Fibroblast of the conjunctiva (primary cell): ENCODE data around the gene CACNB1.
"Not testable (repeated sequence)": the region's sequence is repeated elsewhere in the genome, so short reads cannot be mapped to it uniquely, and the experiment has no call there.

Source experiments
- DNase-seq: peaks from one replicate; pipeline ENCODE4 v3.0.0-alpha.2; 2010; ENCODE audit warnings: low read depth

CACNB1 gene

DNA sequence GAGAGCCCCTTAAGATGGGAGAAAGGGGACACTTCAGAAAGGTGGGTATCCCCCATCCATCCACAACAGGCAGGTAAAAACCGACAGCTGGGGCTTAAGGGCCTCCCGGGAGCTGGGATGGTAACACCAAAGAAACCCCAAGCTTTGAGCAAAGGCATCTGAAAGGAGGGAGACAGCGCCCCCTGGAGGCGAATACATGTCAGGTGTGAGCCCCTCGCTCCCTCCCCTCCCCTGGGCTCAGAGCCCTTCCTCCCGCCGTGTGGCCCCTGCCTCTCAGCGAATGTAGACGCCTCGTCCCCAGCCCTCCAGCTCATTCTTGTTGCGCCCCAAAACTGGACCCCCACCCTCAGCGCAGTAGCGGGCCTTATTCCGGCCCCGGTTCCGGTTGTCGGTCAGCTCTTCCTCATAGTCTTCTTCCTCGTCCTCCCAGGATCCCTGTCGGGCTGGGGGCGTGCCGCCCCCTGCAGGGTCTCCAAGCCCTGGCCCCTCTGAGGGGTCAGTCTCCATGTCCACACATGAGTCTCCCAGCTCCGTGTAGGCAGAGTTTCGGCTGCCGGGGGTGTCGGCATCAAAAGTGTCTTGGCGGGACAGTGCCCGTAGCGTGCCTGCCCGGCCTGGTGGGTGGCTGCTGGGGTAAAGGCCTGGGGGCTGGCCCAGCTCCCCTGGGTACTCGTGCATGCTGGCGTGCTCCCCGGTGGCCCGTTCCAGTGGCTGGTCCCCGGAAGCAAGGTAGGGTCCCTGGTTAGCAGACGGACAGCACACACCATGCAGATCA, 22.4 kb downstream of the CACNB1 start:
- peak; percentile 42 for DNase-seq

DNA sequence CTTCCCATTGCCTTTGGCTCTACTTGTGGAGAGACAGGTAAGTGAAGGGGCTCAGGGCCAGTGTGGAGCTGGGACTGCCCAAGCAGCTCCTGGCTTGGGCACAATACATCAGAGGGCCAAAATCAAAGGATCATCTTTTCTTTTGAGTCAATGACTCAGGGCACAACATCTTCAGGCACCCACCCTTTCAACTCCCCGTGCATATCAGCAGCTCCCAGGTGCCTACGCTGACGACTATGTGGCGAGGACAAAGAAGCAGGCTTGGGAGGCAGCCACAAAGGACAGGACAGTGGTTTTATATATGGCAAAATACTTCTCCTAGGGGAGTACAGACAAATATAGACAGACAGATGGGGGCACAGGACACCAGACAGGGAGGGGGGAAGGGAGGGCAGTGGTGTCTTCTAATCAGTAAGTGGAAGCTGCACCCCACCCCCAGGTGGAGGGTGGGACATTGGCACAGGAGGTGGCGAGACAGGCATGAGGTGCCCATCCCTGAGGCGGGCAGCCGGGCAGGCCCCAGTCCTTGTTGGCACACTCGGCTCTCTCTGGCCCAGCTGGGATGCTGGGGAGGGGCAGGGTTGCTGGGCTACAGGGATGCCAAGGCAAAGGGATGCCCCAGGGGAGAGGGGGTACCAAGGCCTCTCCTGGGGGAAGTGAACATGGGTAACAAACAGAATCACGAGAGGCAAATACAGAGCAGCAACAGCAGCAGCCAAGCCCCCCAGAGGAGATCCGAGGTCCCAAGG, 23.8 kb downstream of the CACNB1 start:
- no peak for DNase-seq

DNA sequence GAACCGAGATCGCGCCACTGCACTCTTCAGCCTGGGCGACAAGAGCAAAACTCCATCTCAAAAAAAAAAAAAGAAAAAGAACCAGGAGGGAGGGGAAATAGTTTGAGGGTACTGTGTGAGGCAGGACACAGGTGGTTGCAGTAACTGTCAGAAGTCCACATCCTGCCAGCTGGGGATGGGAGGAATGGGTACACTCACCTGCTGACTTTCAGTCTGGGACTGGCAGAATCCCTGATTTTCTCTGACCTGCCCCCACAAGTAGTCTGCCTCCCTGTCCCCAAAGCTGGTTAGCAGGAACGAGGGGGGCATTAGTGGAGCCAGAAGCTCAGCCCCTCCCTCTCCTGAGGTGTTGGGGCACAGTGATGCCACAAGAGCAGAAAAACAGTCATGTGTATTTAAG, 24.4 kb downstream of the CACNB1 start:
- no peak for DNase-seq

DNA sequence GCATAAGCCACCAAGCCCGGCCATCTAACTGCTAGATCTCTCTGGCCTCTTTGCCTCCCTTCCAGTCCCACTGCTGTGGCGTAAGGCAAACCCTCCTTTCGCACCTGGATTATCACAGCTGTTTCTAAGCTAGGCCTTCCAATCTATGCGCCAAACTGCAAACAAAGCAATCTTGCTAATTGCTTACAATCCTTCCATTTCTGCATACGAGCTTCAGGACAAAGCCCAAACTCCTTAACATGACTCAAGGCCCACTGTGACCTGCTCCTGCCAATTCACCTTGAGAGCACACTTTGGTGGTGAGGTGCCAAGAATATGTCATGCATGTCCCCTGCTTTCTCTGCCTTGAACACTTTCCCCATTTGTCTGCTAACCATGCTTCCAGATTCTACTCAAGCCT, 25.5 kb downstream of the CACNB1 start:
- DNase-seq: no peak

DNA sequence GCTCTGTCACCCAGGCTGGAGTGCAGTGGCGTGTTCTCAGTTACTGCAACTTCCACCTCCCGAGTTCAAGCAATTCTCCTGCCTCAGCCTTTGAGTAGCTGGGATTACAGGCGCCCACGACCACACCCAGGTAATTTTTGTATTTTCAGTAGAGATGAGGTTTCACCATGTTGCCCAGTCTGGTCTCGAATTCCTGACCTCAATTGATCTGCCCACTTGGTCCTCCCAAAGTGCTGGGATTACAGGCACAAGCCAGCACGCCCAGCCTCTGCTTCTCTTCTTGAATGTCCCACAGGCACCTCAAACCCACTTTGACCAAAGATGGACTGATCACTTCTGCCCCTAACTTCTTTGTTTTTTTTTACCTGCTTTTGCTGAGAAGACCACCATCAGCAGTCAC, 26.9 kb downstream of the CACNB1 start:
- no peak for DNase-seq

DNA sequence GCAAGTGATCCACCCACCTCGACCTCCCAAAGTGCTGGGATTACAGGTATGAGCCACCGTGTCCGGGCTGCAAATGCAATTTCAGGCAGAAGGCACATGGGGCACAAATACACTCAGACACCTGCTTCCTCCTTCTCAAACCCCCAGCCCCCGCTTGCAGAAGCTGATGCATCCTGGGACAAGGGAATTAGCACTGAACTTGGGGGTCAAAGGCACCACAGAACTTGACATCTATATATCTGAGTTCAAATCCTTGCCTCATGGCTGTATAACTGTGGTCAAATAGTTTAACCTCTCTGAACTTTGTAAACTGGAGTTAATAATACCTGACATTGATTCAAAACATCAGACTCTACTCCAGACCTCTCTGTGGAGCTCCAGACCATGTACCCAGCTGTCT, 27.4 kb downstream of the CACNB1 start:
- no peak for DNase-seq

DNA sequence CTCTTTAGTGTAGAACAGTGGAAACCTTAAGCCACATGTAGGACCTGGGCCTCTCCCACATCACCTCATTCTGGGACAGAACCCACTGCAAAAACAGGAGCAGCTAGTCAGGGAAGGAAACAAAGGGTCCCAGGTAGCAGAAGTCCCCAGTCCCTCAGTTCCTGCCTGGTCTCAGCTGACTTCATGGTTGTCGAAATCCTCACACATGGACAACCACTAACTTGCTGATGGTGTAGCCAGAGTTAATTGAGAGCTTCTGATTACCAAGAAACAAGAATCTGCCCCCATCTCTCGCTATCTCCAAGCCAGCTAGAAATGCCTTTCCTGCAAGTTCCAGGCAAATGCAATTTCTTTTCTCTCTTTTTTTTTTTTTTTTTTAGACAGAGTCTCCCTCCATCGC, 28.0 kb downstream of the CACNB1 start:
- DNase-seq: no peak

DNA sequence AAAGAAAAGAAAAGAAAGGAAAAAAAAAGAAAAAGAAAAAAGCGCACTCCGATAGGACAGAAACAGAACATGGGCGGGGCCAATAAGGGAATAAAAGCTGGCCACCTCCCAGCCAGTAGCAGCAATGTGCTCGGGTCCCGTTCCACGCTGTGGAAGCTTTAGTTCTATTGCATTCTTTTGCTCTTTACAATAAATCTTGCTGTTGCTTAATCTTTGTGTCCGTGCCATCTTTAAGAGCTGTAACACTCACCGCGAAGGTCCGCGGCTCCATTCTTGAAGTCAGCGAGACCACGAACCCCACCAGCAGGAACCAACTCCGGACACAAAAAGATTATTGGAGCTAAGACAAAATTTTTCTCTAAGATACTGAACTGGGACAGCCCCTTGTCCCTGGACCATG, 28.4 kb downstream of the CACNB1 start:
- no peak for DNase-seq

DNA sequence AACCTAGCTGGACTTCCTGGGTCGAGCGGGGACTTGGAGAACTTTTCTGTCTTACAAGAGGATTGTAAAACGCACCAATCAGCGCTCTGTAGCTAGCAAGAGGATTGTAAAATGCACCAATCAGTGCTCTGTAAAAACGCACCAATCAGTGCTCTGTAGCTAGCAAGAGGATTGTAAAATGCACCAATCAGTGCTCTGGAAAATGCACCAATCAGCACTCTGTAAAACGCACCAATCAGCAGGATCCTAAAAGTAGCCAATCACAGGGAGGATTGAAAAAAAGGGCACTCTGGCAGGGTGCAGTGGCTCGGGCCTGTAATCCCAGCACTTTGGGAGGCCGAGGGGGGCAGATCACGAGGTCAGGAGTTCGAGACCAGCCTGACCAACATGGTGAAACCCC, 29.0 kb downstream of the CACNB1 start:
- not testable (repeated sequence) for DNase-seq

DNA sequence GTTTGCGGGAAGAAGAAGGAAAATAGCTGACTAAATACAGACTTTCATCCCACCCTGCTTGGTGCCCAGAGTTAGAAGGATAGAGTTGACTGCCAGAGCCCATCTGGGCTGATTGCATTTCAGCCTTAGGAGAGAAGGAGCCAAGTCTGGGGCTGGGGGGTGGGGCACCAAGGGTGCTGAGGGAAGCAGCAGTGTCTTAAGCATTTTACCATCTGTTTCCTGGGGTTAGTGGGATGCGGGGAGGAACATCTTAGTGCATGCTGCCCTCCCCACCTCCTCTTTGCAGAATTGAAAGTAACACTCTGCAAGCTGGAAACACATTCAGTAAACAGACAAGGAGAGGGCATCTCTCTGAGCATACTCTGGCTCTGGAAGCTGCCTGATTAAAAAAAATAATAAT, 30.0 kb downstream of the CACNB1 start:
- no peak for DNase-seq

DNA sequence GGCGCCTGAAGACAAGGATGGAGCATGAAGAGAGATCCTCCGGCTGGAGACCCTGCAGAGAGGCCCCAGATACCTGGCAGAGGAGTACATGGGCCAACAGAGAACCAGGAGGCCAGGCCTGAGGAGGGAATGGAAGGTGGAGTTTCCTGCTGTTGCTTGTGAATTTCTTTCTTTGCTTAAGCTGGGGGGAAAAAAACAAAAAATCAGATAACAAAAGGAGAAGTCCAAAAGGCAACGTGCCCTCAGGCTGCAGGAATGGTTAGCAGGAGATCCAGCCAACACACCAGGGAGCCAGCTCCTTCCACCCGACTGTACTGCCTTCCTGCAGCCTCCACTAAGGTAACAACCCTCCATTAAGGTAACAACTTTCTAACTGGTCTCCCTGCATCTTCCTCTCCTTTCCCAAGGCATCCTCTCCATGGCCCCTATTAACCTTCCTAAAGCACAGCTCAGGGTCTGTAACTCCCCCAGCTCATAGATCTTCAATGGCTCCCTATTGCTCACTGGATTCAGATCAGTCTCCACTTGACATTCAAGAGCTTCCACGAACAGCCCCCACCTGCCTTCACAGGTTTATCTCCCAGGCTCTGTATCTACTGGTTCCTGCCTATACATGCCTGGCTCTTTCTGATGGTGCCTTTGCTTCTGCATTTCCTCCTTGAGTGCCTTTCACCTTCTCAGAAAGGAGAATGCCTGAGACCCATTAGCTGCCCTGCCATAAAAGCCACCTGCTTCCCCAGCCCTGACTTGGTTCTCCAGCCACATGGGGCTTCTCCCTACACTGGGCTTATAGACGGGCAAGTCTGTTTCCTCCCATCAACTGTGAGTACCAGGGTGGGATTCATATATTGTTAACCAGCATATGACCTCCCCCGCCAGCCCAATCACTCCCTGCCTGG, 30.8 kb downstream of the CACNB1 start:
- no peak for DNase-seq

DNA sequence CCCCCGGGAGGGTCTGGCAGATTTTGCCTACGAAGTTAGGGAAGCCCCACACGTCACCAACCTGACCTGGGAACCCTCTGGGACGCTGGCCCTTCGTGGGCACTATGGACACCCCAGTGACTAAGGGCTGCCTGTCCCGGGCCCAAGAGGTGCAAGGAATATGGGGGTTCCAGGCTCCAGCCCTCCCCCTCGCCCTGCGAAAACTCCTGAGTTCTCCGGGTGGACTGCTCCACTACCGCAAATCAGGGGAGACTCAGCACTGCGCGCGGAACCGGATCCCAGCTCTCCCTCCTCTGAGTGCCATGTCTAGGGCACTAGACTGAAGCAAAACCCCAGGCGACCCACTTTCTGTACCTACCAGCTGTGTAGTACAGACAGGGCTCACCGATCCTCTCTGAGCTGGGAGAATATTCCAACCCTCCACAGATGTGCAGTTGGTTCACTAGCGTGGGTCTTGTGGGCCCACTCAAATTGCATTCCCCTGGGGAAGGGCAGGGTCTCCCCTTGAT, 31.6 kb downstream of the CACNB1 start, which contains the start of gene ARL5C:
TSS of gene ARL5C (minus strand) at position 321 of the 509 bp plus-strand sequence. CDS start 401 bp downstream, outside the sequence.
- DNase-seq: no peak

DNA sequence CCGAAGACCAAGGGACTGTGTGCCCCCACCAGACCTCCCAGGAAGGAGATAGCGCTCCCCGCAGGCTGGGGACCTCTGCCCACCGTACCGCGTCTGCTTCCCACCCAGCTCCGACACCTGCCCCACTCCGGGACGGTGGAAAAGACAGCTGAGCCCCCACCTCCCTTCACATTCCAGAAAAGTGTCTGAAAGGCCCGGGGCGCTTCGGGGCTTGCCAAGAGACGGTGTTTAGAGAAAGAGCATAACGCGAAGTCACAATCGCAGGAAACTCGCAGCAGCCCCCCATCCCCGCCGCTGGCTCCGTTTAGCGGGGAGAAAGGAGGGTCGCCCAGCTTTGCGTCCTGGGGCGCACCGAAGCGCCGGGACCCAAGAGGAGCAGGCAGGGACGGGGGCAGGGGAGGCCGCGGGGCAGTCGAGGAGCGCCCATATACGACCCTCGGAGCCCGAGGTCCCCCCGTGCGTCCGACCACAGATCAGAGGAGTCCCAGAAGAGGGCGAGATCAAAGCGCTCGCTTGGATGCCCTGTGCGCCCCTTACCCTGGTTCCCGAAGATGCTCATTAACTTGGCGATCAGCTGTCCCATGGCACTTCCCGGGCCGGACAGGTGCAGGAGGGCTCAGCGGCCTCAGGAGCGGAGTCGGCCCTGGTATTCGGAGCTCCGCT, 32.2 kb downstream of the CACNB1 start:
- no peak for DNase-seq

DNA sequence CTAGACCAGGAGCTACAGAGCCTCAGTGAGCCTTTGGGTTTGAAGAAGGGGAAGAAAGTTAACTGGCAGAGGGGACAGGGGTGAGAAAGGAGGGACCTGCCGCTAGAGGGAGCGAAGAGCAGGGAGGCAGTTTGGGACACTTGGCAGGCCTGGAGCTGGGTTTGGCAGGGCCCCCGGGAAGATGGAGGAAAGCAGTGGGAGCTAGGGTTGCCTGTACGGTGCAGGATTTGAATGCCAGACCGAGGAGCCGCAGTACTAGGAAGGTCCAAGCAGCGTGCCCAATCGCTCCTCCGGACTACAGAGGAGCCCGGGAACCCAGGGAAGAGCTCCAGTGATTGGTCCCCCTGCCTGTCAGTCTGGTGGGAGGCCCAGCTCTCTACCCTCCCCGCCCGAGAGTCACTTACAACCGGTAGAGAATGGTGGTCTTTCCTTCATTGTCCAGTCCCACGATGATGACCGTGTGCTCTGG, 32.8 kb downstream of the CACNB1 start:
- peak; percentile 88 for DNase-seq

DNA sequence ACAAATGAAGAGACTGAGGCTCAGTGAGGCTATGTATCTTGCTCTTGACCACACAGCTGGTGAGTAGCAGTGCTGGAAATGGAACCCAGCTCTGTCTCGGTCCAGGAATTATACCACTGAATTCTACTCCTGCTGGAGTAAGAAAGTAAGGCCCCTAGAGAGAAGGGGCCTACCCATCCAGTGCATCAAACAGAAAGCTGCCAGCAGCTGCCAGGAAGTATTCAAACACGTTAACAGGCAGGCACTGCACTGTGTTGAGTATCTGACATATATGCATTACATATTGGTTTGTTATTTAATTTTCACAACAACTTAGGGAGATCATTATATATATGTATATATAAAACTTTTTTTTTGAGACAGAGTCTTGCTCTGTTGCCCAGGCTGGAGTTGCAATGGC, 35.5 kb downstream of the CACNB1 start:
- DNase-seq: no peak

DNA sequence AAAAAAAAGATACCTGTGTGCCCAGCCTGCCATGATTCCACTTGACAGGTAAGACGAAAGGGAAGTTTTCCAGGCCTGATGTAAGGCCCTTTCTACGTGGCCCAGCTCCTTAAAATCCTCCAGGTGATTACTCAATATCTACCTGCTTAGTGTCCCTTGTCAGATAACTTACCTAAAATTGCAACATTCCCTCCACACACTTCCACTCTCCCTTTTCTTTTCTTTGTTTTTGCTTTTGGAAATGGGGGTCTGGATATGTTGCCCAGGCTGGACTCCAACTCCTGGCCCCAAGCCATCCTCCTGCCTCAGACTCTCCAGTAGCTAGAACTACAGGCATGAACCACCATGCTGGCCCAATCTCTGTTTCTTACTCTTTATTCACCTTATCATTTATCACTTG, 38.8 kb downstream of the CACNB1 start:
- DNase-seq: no peak

DNA sequence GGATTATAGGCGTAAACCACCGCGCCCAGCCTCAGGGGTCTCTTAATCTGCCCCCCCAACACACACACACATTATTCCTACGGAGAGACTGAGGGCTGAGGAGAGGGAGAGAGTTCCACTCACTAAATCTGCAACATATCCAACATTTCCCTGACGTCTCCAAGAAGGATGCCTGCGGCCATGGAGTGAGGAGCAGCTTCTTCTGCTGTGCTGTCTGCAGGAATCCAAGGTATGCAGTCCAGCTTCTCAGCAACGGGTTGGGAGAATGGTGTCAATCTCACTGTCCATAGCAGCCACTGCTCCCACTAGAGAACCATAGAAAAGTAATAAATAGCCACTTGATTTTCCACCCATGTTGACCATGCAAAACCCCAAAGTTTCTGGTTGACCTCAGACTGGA, 41.0 kb downstream of the CACNB1 start:
- DNase-seq: no peak

DNA sequence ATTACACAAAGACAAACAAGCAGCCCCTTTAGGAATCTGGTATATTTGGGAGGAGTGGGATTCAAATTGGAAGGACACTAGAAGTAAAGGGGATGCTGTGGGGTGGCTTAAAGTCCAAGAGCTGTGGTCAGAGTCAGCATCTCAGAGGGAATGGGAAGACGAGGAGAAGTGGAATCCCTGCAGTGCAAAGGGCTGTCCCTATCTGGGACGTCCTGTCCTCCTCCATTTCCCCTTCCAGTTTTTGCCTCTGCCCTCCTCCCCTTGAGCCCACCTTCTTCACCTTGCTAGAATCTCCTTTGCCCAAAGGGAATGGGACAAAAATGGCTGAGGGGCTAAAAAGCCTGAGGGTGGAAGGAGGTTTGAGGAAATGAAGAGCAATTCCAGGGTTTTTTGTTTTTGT, 41.8 kb downstream of the CACNB1 start:
- no peak for DNase-seq

DNA sequence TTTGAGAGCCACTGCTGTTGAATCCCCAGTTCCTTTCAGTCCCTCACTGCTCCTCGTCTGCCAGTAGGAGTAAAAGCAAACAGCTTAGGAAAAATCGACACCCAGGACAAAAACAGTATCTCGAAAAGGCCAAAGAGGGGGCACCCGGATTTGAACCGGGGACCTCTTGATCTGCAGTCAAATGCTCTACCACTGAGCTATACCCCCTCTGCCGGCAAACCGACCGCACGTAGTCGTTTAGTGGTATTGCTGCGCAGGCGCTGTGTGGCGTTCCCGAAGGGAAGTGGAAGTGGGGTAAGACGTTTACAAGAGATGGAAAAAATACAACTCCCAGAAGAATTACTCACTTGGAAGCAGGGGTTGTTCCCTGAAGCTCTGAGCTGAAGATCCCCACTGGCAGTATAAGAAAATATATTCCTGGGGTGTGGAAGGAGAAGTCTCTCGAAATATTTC, 43.8 kb downstream of the CACNB1 start:
- DNase-seq: peak; percentile 74

DNA sequence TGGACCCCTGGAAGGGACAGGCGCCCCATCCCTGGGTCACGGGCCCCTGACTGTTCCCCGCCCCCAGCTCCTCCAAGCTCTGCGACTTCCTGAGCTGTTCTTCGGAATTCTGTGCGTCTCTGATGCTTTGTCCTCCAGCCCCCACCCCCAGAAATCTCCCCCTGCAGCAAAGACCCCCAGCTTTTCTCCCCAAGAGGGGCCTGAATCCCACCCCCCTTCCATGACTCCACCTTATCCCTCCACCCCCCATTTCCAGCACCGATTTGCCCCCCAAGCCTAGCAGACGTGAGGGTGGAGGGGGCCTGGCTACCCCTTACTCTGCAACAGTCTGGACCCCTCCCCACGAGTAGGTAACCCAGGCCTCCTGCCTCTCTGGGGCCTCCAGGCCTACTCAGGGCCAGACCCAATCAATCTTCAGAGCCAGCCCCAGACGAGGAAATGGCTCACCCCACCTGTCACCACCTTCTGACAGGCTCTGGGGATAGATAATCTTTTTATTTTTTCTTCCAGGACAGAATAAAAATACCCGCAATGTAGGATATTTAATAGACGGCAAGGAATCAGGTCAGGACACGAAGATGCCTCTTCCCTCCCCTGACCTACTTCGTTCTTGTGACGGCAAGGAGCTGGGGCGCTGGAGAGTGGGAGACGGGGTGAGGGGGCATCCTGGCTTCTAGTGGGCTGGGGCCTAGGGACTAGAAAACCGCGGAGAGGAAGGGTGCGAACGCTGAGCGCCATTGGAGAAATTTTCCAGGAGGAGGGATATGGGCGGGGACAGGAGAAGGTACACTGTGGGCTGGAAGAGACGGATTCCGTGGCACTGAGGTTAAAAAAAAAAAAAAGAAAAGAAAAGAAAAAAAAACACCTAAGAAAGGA, 45.3 kb downstream of the CACNB1 start:
- DNase-seq: no peak
